Skeletal muscle cell (primary cell): ENCODE results near the gene DTYMK.

Experiments
- DNase-seq: peaks from one replicate; pipeline ENCODE4 v3.0.0-alpha.2; 2010; ENCODE audit warnings: low read depth
- H3K4me3 ChIP-seq: 2 replicates; pipeline ENCODE4 v1.5.1; 2011; ENCODE audit warnings: low read depth, mild to moderate bottlenecking, control low read depth, low read length, moderate library complexity

DTYMK gene

GRCh38 chr2:241654551-241654950 is 32.1 kb downstream of the DTYMK start:
- no peak overlapping the region for H3K4me3 ChIP-seq

DNA sequence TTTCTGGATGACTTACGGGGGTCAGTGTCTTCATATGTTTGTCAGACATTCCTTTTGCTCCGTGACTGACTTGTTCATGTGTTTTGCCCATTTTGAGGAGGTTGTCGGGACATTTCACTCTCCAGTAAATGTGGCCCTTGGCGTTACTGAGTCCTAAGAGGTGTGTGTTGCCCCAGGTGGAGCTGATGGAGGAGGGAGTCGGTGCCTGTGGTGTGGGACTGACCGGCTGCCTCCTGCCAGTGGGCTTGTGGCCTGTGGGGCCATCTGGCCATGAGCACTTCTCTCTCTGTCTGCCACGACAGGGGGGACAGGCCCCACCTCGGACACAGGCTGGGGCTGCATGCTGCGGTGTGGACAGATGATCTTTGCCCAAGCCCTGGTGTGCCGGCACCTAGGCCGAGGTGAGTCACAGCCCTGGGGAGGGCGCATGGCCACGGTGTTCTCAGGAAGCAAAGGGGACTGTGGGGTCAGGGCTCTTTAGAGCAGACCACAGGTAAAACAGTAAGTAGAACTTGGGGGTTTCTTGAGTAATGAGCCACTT is 33.3 kb downstream of the DTYMK start:
- DNase-seq: no peak
- H3K4me3 ChIP-seq: no peak overlapping the region

More at GRCh38 chr2:241654551-241654950, 32.1 kb downstream of the DTYMK start:
- DNase-seq: no peak

- DNase-seq: no peak
- no peak overlapping the region for H3K4me3 ChIP-seq
These were observed 33.9 kb downstream of the DTYMK start for GRCh38 chr2:241652722-241653121.

- H3K4me3 ChIP-seq: no peak overlapping the region
- no peak for DNase-seq
These were observed 34.5 kb downstream of the DTYMK start for GRCh38 chr2:241652142-241652541.

GRCh38 chr2:241649927-241650326 is 36.7 kb downstream of the DTYMK start:
- H3K4me3 ChIP-seq: no peak overlapping the region
- no peak for DNase-seq

- H3K4me3 ChIP-seq: no peak overlapping the region
- DNase-seq: no peak
These were observed 37.2 kb downstream of the DTYMK start for GRCh38 chr2:241649404-241649803.

- no peak for DNase-seq
- no peak overlapping the region for H3K4me3 ChIP-seq
These were observed 38.2 kb downstream of the DTYMK start for GRCh38 chr2:241648453-241648852.

DNA sequence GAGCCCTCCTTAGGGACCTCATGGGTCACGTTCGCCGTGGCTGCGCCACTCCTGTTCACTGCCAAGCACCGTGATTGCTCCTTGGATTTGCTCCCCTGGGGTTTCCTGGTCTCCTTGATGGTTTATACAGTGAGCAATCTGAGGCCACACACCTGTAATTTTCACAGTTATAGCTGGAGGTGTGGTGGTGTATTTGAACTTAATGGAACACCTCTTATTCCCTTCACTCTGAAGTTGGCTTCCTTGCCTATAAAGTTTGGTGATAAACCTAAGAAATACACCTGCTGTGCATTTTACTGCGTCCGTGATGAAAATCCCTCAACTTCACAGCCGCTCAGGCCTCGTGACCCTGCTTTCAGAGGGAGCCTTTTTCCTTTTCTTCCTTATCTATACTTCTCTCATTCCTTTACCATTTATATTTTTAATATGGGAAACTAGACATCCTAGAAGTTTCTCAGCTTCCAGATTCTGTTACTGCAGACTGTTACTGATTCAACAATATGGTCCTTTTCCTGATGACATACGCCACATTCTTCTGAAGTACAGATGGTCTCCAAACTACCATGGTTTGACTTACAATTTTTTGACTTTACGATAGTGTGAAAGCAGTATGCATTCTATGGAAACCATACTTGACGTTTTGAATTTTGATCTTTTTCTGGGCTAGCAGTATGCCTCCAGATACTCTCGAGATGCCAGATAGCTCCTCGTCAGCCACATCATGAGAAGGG is 40.5 kb downstream of the DTYMK start:
- no peak for DNase-seq
- no peak overlapping the region for H3K4me3 ChIP-seq

DNA sequence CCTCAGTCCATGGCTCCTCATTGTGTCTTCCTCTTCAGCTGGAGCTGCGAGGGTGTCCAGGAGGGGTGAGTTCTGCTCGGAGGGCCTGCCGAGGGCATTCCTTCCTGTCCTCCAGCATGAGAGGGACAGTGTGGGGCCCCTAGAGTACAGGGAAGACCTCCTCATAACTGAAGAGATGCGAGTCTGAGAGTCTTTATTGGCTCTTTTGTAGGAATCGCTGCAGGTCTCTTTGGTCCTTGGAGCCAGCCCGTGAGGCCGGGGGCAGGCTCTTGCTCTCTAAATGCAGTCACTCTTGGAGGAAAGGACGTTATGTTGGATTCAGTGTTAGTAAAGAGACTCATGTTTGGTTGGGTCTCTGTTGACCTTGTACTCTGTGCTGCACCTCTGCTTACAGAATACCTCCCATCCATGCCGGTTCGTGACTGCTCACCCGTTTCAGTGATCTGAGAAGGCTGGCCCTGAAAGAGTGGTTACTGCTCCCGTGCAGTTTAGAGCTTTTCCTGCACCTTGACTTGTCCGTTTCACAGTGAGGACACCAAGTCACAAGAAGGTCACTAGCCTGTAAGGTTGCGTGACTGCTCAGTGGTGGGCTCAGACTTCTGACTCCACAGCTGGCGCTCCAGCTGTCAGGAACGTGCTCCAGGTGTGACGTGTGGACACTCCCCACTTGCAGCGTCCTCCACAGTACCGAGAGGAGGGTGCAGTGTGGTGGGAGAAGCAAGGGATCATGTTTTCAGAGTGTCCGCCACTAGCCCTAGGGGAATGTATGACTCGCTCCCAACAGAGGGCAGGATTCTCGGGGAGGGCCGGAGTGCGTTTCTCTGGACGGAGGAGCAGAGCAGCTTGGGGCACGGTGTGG is 41.3 kb downstream of the DTYMK start:
- no peak overlapping the region for H3K4me3 ChIP-seq
- DNase-seq: no peak

GRCh38 chr2:241641631-241642030 is 45.0 kb downstream of the DTYMK start:
- H3K4me3 ChIP-seq: no peak overlapping the region
- DNase-seq: no peak

- no peak for DNase-seq
- no peak overlapping the region for H3K4me3 ChIP-seq
These were observed 46.3 kb downstream of the DTYMK start for GRCh38 chr2:241640165-241640795.

DNA sequence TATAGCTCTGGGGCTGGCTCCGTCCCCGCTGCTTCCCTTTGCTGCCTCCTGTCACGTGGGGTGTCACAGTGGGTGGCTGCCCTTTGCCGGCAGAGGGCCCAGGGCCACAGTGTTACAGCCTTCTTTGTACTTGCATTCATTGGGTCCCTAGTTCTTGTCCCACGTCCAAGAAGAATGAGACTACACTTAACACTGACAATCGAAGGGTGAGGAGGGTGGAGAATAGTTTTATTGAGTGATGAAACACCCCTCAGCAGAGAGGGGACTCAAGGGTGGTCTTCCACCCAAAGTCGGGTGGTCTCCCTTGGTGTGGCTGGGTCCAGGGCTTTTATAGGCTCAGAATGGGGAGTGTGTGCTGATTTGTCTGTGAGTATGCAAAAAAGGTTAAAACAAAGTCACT is 47.2 kb downstream of the DTYMK start:
- no peak overlapping the region for H3K4me3 ChIP-seq
- no peak for DNase-seq

DNA sequence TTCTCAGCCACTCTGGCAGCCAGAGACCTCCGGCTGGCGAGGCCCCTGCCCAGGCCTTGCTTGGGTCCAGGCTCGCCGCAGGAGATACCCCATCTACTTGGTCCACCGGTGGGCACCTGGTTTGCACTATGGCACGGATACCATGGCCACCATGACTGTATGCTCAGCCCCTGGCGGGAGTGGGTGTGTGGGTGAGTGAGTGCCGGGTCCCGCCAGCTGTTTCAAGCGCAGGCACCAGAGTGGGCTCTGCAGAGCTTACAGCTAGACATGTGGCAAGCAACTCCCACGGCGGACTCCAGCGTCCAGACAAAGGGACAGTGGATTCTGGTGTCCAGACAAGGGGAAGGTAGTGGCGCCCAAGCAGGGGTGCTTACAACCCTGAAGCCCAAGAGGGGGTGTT is 47.7 kb downstream of the DTYMK start:
- peak overlapping the region; percentile 7 for H3K4me3 ChIP-seq
- no peak for DNase-seq

DNA sequence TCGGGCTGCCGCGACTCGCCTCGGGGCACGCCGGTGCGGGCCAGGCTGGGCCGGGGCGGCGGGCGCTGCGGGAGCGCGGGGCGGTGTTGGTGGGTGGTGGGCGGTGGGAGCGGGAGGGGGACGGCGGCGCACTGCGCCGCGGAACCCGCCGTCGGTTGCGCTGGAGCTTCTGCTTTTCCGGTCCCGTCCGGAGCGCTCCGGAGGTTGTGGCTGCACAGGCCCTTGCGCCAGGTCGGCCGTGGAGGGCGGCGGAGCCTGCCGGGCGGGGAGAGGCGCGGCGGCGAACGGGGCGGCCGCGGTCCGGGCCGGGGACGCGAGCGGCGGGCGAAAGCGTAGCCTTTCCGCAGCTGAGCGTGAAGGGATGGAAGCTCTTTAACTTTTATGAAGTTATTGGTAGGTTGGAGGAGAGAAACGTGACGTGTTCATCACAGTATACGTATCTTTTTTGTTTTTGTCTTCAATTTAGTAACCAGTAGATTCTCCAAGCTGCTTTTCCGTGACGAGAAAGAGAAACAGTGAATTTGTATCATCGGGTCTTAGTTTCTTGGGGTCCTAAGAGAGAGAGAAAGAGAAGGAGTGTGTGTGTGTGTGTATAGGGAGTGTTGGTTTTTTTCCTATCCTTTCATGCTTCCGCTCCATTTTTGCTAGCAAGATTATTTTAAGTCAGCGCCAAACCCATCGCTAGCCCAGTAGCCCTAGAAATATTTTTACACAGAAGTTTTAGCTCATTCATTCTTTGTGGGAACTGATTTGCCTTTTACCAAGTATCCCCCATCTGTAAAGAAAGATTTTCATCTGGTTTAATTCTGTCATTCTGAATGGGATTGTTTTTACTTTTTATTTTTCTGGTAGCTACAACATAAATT is 48.6 kb downstream of the DTYMK start:
- peak overlapping the region; percentile 83 for H3K4me3 ChIP-seq
- DNase-seq: no peak

GRCh38 chr2:241637018-241637794 is 49.4 kb downstream of the DTYMK start, which contains the start of the genes ATG4B and THAP4:
Gene ATG4B, plus strand, starts transcription at chr2:241637693. Its CDS starts 22 bp downstream, at chr2:241637715.
Gene THAP4, minus strand, starts transcription at chr2:241637158. Its CDS starts 141 bp downstream, at chr2:241637017.
- DNase-seq: peak; percentile 59
- H3K4me3 ChIP-seq: peak within 1 kb of the TSS; percentile 83

DNA sequence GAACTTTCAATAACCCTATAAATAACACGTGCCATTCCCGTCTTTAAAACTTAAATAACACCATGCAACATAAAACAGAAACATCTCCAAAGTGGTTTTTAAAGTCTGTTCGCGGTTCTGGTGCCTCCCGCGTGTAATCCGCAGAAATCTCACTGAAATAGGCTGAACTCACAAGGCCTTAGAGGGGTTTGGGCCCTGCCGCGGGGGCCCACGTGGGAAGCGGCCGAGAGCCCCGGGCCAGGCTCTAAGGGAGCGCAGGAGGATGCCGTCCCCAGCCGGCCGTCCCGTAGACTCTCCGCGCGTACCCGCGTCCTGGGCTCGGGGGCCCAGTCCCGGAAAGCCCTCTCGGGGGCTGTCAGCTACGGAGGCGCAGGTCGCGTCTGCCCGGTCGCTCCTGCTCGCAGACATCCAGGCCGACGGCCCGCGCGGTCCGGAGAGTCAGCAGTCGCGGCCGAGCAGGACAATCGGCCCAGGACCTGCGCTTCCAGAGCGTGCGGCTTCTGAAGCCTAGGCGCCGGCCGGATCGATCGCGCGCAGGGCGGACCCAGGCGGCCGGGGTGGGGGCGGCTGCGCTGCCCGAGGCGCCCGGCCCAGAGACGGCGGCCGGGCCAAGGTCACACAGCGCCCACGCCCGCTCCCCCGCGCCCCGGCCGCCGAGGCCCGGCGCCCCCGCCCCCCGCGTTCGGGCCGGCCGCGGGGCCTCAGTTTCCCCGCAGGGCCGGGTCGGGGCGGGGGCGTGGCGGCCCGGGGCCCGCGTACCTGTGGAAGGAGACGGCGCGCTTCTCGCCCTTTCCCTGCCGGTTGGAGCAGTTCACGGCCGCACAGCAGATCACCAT is 50.2 kb downstream of the DTYMK start:
- DNase-seq: no peak

GRCh38 chr2:241635756-241636155 is 50.9 kb downstream of the DTYMK start:
- DNase-seq: no peak
- H3K4me3 ChIP-seq: peak overlapping the region; percentile 83

More for the DNA sequence above, 50.2 kb downstream of the DTYMK start:
- peak overlapping the region; percentile 83 for H3K4me3 ChIP-seq
